GM19463 (cell line): ENCODE data around the gene TMEM131.
"Not testable (repeated sequence)": the region's sequence is repeated elsewhere in the genome, so short reads cannot be mapped to it uniquely, and the experiment has no call there.

Experiments used
- ATAC-seq: cut with Tn5 transposase; IDR thresholded peaks from one replicate; pipeline ENCODE4 v1.9.1; 2021; ENCODE audit warnings: mild to moderate bottlenecking, moderate library complexity; ENCODE audit not compliant: unreplicated experiment

TMEM131 gene

DNA sequence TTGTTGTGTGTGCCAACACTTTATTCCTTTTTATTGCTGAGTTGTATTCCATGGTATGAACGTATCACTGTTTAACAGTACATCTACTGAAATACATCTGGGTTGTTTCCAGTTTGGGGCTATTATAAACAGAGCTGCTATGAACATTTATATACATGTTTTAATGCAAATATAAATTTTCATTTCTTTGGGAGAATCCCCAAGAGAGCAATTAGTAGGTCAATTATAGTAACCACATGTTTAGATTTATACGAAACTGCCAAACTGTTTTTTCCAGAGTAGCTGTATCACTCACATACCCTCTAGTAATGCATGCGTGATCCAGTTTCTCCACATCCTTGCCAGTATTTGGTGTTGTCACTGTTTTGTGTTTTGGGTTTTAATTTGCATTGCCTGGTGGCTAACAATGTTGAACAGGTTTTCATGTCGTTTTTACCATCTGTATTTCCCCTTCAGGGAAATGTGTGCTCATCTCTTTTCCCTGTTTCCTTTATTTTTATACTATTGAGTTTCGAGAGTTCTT lies 81.0 kb downstream of the TMEM131 start:
- ATAC-seq: no peak

DNA sequence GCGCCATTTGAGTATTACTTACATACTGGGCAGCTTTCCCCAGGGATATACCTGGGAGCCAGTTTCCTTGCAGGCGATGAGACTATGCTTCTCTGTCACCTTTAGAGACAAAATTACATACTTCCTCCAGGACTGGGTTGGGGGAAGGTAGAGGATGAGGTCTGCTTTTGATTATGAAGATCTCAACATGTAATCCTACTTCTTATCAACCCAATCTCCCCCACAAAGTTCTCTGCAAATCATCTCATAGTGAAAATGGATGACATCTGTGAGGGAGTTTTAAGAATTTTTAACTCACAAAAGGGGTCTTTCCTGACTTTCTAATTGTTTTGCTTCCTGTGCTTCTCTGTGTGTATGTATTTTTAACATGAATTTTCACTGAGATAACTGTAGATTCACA lies 81.9 kb downstream of the TMEM131 start:
- ATAC-seq: no peak

DNA sequence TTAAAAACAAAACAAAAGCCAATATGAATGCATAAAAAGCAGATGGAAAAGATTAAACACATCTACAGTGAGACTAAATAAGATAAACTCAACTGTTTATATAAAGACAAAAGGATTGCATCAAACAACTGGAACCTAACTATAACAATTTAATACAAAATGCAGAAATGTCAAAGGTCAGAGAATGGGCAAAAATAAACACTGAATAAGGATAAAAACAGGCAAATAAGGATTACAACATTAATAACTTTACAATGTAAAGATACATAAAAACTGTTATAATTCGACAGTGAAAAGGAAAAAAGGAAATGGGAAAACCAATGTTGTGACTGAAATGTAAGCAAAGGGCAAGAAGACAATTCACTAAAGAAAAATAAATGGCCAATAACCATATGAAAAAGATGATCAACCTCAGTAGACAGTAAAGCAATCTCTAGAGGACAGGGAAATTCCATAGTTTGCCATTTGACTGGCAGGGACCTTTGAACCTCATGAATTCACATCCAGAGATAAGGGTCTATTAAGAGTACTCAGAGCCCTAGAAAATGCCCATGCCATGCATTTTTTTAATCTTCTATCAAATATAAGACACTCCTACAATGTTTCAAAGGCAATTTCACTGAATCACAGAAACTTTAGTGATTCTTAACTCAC lies 83.7 kb downstream of the TMEM131 start:
- no peak for ATAC-seq

DNA sequence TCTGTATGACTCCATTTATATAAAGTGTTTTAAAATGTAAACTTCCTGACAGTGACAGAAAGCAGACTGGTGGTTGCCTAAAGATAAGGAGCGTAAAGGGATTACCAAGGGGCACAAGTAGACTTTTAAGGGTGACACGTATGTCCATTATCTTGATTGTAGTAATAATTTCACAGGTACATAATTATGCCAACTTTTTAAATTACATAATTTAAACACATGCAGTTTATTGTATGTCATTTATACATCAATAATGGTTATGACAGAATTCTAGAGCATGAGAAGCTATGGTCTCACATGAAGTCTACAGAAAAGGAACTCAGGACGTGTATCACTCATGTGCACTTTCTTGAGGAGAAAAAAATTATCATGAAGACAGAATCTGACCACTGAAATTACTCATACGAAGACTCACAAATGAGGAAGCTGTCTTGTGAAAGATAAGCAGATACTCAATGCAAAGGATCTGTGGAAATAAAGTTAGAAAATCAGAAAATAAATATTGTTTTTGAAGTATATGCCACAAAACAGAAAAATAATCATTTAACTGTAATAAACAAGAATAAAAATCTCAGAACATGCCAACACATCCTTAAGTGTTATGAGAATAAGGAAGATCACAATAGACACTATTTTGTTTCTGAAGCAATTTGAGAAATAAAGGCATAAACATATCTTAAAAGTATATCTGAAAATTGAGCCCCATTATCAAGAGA lies 84.4 kb downstream of the TMEM131 start:
- ATAC-seq: peak; percentile 67

DNA sequence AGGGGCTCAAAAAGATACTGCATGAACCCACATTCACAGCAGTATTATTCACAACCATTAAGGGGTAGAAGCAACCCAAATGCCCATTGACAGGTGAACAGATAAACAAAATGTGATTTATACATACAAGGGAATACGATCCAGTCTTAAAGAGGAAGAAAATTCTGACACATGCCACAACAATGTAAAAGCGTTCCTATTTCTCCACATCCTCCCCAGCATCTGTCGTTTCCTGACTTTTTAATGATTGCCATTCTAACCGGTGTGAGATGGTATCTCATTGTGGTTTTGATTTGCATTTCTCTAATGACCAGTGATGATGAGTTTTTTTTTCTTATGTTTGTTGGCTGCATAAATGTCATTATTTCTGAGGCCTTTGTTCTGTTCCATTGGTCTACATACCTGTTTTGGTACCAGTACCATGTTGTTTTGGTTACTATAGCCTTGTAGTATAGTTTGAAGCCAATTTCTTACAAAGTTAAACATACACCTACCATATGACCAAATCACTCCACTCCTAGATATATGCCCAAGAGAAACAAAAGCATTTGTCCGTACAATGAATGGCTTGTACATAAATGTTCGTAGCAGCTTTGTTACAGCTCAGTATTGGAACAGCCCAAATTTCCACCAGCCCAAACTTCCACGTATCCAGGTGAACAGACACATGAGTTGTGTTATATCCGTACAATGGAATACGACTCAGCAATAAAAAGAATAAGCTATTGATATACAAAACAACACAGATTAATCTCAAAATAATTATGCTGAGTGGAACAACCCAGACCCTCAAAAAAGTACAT lies 85.1 kb downstream of the TMEM131 start:
- ATAC-seq: no peak

DNA sequence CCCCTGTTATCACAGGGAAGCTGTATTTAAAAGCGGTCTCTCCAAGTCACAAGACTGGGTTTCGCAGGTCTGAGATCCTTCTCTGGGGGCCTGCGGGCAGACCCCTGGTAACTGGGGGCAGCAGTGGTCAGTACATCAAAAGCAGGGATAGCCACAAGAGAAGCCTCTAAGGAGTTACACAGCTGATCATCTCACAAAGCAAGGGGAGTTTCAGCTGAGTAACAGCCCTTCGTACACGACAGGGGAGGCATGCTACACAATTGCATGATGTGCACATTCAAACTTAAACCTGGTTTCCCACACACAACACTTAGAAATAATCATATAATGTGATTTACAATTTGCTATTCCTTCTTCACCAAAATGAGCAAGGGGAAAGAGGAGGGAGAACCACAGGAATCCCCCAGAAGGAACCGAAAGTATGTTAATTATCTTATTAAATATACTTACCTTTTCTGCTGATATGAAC lies 87.5 kb downstream of the TMEM131 start:
- no peak for ATAC-seq

DNA sequence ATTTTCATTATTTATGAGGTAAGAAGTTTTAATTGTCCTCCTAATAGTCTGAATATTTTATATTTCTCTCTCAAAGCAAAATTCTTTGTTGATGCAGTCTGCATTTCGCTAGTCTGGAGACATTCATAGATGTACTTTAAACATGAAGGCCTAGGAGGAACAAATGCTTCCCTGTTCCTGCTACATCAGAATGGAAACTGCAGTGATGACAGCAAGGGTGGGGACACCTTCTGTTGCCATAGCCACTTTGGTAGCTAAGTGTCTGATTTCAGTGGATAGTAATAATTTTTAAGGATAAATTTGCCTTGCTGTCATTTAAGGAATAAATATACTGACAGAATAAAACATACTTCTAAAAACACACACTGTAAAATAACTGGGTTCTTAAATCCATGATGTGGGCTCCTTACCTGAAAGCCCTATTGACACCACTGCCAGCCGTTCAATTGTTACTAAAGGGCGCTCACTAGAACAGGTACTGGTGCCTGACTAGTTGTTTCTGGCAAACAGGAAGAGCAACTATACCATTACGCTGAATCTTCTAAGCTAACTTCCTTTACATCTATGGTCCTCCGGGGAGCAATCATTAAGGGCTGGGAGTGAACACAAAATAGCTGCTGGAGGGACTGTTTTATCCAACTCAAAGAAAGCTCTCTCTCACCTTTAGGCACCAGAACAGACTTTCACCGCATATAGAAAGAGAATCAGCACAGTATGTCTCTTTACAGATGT lies 88.2 kb downstream of the TMEM131 start:
- no peak for ATAC-seq

DNA sequence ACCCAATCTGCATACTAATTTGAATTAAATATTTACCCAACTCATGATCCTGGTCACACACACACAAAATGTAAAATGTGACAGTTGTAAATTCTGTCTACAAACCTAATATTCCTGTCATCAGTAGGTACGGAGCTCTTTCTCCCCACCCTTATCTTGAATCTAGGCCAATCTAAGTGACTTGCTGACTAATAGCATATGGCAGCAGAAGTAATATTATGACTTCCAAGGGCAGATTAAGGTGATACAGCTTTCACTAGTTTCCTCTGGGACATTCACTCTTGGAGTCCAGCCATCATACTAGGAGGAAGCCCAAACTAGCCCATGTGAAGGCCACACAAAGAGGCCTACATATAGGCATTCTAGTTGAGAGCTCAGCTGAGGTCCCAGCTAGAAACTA lies 89.4 kb downstream of the TMEM131 start:
- no peak for ATAC-seq

DNA sequence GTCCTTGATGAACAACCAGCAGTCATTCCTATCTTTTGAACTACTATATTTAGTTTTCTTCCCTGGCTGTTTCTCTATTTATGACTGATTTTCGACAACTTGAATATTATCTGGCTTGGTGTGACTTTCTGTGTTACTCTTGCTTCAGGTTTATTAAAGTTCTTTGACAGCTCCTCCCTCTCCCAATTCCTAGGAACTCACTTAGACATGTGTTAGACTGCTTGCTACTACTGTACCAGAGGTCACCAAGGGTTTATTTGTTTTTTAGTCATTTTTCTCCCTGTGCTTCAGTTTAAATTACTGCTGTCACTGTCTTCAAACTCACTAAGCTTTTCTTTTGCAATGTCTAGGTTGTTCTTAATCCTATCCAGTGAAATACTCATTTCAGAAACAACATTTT lies 90.5 kb downstream of the TMEM131 start:
- no peak for ATAC-seq

DNA sequence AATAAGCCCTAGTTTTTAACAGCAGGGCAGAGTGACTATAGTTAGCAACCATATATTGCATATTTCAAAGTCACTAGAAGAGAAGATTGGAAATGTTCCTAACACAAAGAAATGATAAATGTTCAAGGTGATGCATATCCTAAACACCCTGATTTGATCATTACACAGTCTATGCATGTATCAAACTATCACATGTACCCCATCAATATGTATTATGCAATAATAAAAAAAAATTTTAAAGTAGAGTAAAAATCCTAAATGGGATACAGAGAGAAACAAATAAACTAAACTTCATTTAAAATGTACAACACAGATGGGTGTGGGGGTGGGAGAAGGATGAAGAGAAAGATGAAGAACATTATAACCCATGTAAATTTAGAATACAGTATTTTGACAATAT lies 93.9 kb downstream of the TMEM131 start:
- no peak for ATAC-seq

DNA sequence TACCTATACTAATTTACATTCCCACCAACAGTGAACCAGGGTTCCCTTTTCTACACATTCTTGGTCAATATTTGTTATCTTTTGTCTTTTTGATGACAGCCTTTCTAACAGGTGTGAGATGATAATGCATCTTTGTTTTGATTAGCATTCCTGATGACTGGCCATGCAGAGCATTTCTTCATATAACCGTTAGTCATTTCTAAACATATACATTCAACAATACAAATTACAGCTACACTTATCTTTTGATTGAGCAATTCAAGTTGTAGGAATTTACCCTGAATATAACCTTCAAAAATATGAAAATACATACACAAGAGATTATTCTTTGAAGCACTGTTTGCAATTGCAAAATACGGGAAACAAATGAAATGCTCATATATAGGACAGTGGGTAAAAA lies 94.9 kb downstream of the TMEM131 start:
- no peak for ATAC-seq

DNA sequence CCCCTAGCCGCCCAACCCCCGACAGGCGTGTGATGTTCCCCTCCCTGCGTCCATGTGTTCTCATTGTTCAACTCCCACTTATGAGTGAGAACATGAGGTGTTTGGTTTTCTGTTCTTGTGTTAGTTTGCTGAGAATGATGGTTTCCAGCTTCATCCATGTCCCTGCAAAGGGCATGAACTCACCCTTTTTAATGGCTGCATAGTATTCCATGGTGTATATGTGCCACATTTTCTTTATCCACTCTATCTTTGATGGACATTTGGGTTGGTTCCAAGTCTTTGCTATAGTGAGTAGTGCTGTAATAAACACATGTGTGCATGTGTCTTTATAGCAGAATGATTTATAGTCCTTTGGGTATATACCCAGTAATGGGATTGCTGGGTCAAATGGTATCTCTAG lies 102.7 kb downstream of the TMEM131 start:
- ATAC-seq: not testable (repeated sequence)

DNA sequence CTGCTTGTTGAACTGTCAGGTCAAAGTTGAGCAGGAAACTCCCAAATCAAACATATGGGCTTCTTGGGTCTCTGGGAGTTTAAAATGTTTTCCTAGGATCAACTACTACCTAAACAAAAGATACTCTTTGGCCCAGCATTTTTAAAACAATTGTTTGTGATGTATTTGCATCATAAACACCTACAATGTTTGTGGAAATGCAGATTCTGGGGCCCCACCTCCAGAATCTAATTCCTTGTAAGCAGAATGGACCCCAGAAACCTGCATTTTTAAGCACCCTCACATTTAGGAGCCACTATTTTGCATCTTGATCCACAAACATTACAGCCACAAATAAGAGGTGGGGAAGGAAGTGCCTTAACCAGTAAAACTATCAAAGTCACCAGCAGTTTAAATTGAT lies 104.1 kb downstream of the TMEM131 start:
- no peak for ATAC-seq

DNA sequence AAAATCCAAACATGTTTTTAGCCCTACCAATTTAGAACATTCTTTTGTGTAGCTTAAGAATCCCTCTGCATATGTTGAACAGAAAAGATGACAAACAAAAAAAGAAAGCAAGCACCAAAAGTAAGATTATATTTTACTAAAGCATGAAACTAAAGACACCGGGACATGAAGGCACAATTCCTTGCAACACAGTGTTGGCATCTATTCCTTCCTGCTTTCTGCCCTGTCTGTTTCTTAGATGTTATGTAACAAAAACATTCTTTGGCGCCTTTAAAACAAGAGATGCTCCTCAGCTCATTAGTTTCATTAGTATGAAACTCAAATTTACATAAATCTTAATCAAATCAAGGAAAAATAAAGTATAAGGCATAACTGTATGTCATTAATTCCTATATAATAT lies 106.6 kb downstream of the TMEM131 start:
- no peak for ATAC-seq

DNA sequence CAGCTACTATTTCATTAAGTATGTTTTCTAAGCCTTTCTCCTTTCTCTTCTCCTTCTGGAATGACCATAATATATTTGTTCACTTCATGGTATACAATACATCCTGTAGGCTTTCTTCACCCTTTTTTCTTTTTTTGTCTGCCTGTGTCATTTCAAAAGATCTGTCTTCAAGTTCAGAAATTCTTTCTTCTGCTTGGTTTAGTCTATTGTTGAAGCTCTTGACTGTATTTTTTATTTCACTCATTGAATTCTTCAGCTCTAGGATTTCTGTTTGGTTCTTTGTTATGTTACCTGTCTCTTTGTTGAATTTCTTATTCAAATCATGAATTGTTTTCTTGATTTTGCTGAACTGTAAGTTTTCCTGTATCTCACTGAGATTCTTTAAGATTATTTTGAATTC lies 109.9 kb downstream of the TMEM131 start:
- ATAC-seq: no peak

DNA sequence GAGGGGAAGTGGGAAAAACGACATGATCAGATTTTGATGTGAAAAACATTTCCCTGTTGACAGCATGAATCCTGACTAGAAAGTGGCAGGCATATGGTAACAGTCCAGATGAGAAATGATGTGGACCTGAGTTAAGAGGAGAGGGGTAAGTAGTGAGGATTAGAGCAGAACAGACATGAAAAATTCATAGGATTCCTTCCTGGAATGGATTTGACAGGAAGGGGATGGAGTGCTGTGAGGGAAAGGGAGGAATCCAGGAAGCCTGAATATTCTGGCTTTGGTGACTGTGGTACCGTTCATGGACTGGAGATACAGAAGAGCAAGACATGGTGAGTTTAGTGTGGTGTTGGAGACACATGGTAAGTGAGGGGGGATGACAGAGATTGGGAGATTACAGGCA lies 115.4 kb downstream of the TMEM131 start:
- ATAC-seq: no peak

DNA sequence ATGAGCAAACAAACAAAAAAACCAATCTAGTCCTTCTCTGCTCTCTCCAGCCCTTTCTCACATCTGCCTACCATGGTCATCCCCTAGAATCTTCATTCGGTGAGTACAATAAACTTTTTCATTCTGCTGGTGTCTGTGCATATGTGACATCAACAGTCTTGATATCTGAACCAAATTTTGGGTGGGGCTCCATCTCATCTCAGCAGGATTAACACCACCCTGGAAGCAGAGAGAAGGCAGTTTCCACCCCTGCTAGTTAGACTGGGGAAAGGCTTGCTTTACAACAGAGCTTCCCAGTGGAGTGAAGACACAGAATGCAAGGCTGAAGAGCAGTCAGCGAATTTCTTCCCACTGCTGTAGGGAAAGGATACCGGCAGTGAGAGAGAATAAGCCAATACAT lies 116.9 kb downstream of the TMEM131 start:
- ATAC-seq: no peak

DNA sequence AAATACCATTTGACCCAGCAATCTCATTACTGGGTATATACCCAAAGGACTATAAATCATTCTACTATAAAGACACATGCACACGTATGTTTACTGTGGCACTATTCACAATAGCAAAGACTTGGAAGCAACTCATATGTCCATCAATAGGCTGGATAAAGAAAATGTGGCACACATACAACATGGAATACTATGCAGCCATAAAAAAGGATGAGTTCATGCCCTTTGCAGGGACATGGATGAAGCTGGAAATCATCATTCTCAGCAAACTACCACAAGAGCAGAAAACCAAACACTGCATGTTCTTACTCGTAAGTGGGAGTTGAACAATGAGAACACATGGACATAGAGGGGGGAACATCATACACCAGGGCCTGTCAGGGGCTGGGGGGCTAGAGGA lies 117.4 kb downstream of the TMEM131 start:
- not testable (repeated sequence) for ATAC-seq

DNA sequence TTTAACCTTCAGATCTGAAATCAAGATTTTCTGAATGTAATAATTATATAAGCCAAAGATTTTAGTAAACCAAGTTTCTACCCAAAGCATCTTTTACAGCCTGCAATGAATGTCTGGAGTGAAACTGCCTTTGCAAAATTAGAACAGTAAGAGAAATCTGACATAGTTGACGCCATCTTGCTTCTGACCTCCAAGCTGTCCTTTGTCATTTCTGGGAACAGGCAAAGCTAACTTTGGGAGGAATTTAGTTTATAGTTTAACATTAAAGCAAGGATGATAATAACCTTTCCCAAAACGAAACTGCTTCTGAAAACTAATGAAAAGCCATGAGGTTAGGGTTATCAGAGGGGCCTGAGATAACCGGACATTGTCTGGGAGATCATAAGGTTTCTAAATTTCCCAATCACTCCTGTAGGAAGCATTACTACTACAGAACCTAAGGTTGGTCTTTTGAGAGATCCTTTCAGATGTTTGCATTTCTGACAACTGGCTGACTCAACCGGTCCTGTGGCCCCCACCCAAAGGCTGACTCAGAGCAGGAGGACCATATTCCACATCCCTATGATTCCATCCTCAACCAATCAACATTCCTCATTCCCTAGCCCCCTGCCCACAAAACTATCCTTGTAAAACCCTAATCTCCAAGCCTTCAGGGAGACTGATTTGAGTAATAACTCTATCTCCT lies 124.5 kb downstream of the TMEM131 start:
- ATAC-seq: no peak

DNA sequence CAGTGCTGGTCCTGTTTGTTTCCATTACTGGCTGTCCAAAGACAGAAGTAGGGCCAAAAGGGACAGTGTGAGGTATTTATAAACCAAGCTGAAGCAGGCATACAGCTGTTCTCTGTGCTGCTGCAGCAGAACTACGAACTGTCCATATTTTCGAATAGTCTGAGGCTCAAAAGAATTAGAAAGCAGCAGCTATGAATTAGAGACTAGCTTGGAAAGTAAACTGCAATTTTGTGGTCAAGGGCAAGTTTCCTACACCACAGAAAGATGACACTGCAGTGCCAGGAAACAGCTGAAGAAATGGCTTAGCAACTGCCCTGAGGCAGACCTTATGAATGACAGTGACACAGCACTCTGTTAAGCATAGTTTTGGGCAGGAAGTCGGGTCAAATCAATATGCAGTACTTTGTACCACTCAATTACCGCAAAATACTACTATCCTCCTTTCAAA lies 125.3 kb downstream of the TMEM131 start:
- ATAC-seq: peak; percentile 100
